Body of pancreas (tissue), 4 donors: ENCODE results near the gene CXCR6. TPM values are rescaled to one million over a fixed set of nuclear protein-coding genes. Genes with fewer than 3 reads are reported as not detected.
"Not testable (repeated sequence)": the region's sequence is repeated elsewhere in the genome, so short reads cannot be mapped to it uniquely, and the experiment has no call there.

Source experiments
- ATAC-seq: fragments of 150-250 bp; one replicate; pipeline ENCODE4 v1.9.1; 2016
- DNase-seq, 4 donors: peaks; one replicate each; pipeline ENCODE4 v3.0.0-alpha.2; 2019
- H3K27ac ChIP-seq, 4 donors: fragments of 200-600 bp; sonication (generic); 1 replicate in 3 of 4; 2 replicates in 1 of 4; pipeline versions ENCODE4 v1.5.1 to v1.6.1; 2016 to 2019; ENCODE audit warnings: mild to moderate bottlenecking in 1 of 4, mixed read lengths in 1 of 4, moderate library complexity in 1 of 4
- H3K27me3 ChIP-seq, 2 donors: fragments of 200-600 bp; sonication (generic); one replicate each; pipeline ENCODE4 v1.6.0; 2016; ENCODE audit warnings: mild to moderate bottlenecking in 1 of 2
- H3K36me3 ChIP-seq, 2 donors: fragments of 200-600 bp; sonication (generic); replicated peaks in 1 of 2; 2 replicates each; pipeline ENCODE4 v1.5.1; 2016; ENCODE audit warnings: low read depth in 2 of 2; ENCODE audit not compliant: insufficient read depth in 1 of 2
- H3K4me1 ChIP-seq: fragments of 200-600 bp; sonication (generic); one replicate; pipeline ENCODE4 v1.6.0; 2016
- H3K4me3 ChIP-seq, 2 donors: fragments of 200-600 bp; sonication (generic); 1 replicate in 1 of 2; 2 replicates in 1 of 2; pipeline ENCODE4 v1.5.1; 2016 to 2019
- H3K9me3 ChIP-seq, 3 donors: fragments of 200-600 bp; sonication (generic); 1 replicate in 2 of 3; 2 replicates in 1 of 3; pipeline ENCODE4 v1.5.1; 2016
- CTCF ChIP-seq, 7 experiments: fragments of 450-650 bp in 4 of 7; fragments of 200-600 bp in 3 of 7; sonication (generic) in 3 of 7; IDR thresholded peaks; one replicate each; pipeline ENCODE4 v1.5.1; 2016 to 2019; ENCODE audit warnings: antibody characterized with exemption in 7 of 7
- POLR2A ChIP-seq, 3 donors: fragments of 450-650 bp; IDR thresholded peaks; one replicate each; pipeline ENCODE4 v1.6.1; 2016; ENCODE audit warnings: antibody characterized with exemption in 3 of 3, mild to moderate bottlenecking in 2 of 3
- WGBS, 2 donors: methylation state at CpG; one replicate each; pipeline ENCODE4 v1.1.5; 2017; 5-methylcytosine and 5-hydroxymethylcytosine counted together
- intact Hi-C: fragments of 100-400 bp; cut with DNase I; formaldehyde crosslinking; loops from one replicate; pipeline ENCODE4 v1.15.1; 2023
- total RNA-seq, 2 donors: library from RNA; depleted of rRNA; stranded (reverse); fragments of >200 nt; gene quantifications; one replicate each; pipeline ENCODE4 v1.1.0, GENCODE V29; 2016

The CXCR6 gene
- total RNA-seq, 2 donors from 2014 or later = 2.9 TPM; not detected in 1

DNA sequence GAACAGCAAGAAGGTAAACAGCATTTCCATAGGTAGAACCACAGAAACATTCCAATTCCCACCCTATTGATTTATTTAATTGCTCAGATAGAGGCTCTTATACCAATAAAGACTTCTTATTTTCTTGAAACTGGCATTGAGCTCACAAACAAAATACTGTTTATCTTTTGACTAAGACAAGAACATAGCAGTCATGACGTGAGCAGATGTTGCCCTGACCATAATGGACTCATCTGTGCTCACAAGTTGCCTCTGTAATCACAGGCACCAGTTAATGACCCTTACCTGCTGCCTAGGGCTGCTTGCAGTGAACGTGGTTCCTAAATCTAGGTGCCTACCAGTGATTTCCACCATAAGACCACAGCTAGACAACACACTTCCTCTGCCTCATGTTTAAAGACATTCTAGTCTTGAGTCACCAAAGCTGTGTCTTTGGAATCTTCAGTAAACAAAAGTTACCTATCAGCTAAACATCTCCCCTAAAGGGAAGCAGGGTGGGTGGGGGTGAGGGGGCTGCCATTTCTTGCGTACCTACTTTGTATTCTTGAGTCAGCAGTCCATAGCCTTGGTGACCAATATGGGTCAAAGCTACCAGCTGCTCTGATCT, 50.3 kb downstream of the CXCR6 start:
- ATAC-seq = no peak
- Histone ChIP-seq H3K27ac (peak overlapping the region in 3 of 4 donors; percentile 49 to 96 (median 81)), H3K4me3 (no peak overlapping the region), H3K36me3 (no peaks in the 10 kb centered on the region), H3K9me3 (no peaks in the 10 kb centered on the region), H3K4me1 (peaks cover 62% of the 10 kb centered on the region), H3K27me3 (no peaks in the 10 kb centered on the region)
- 47 to 63% methylated on average over 3 of the region's 3 CpGs for WGBS, 2 donors
- TF ChIP-seq POLR2A (IDR thresholded peaks at IDR 0.05) (no peak), CTCF (IDR thresholded peaks at IDR 0.05) (no peak)
- DNase-seq = no peak
- intact Hi-C loops = no loop called here

- Histone ChIP-seq H3K9me3 (no peaks in the 10 kb centered on the region), H3K36me3 (no peaks in the 10 kb centered on the region), H3K4me1 (peaks cover 51% of the 10 kb centered on the region), H3K27ac (peak overlapping the region; percentile 81 to 96 (median 90)), H3K27me3 (no peaks in the 10 kb centered on the region), H3K4me3 (peak overlapping the region; percentile 77 to 94)
- 4 to 5% methylated on average over 16 of the region's 16 CpGs for WGBS, 2 donors
- TF ChIP-seq POLR2A (IDR thresholded peaks at IDR 0.05) = no peak
- no peak for TF ChIP-seq CTCF (IDR thresholded peaks at IDR 0.05)
- ATAC-seq = peak; percentile 27
- intact Hi-C loops = no loop called here
- DNase-seq = peak in 3 of 4 donors; percentile 32 to 41 (median 36)
Observed at GRCh38 chr3:45994419-45995235, 51.4 kb downstream of the CXCR6 start.

GRCh38 chr3:45995236-45996192, 52.2 kb downstream of the CXCR6 start, which contains the start of gene FYCO1:
Gene FYCO1 (minus strand): TSS chr3:45995824. CDS start chr3:45984910, 10,914 bp downstream.
- ATAC-seq = peak; percentile 96
- Histone ChIP-seq H3K4me1 (peaks cover 42% of the 10 kb centered on the region), H3K4me3 (peak within 1 kb of the TSS; percentile 77 to 94), H3K27me3 (no peaks in the 10 kb centered on the region), H3K36me3 (no peaks in the 10 kb centered on the region), H3K27ac (peak within 1 kb of the TSS; percentile 81 to 96 (median 90)), H3K9me3 (no peaks in the 10 kb centered on the region)
- intact Hi-C loops = no loop called here
- TF ChIP-seq POLR2A (IDR thresholded peaks at IDR 0.05) (peak; percentile 66 to 88 (median 86)), CTCF (IDR thresholded peaks at IDR 0.05) (no peak)
- peak; percentile 92 to 95 (median 94) for DNase-seq
- WGBS, 2 donors = 1 to 4% methylated on average over 11 to 66 of the region's 67 CpGs

DNA sequence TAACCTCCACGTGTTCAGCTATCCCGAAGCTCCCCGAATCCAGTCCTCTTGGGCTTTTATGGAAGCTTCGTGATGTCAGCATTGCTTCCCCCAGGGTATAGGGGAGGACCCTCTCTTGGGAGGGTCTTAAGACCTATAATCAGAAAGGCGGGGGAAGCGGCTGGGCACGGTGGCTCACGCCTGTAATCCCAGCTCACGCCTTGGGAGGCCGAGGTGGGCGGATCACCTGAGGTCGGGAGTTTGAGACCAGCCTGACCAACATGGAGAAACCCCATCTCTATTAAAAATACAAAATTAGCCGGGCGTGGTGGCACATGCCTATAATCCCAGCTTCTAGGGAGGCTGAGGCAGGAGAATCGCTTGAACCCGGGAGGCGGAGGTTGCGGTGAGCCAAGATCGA, 54.2 kb downstream of the CXCR6 start:
- H3K9me3 ChIP-seq, ATAC-seq, H3K27ac ChIP-seq, H3K4me3 ChIP-seq, H3K36me3 ChIP-seq, intact Hi-C loops, H3K27me3 ChIP-seq, DNase-seq: not testable (repeated sequence)
- WGBS, 2 donors = 89 to 91% methylated on average over 16 to 19 of the region's 19 CpGs
- H3K4me1 ChIP-seq = peaks cover 26% of the 10 kb centered on the region
